HepG2 (cell line): ENCODE results near the gene CYTH1. TPM values are rescaled to one million over a fixed set of nuclear protein-coding genes. Genes with fewer than 3 reads are reported as not detected.

Source experiments
- HOXA3 ChIP-seq: sonication (generic); formaldehyde crosslinking; IDR thresholded peaks from 2 replicates; pipeline ENCODE4 v1.5.0; 2020; ENCODE audit warnings: missing genetic modification reagents
- KLF13 ChIP-seq: sonication (generic); formaldehyde crosslinking; IDR thresholded peaks from 2 replicates; pipeline ENCODE4 v1.4.0; 2020; ENCODE audit warnings: mild to moderate bottlenecking, missing genetic modification reagents
- LCORL ChIP-seq, 2 experiments: fragments of 450-650 bp in 1 of 2; sonication (generic) in 1 of 2; formaldehyde crosslinking in 1 of 2; IDR thresholded peaks; 2 replicates each; pipeline versions ENCODE4 v1.5.0 to v1.6.1; 2017 to 2020; ENCODE audit warnings: antibody characterized with exemption in 1 of 2, missing genetic modification reagents in 1 of 2
- MED1 ChIP-seq: sonication (generic); formaldehyde crosslinking; IDR thresholded peaks from 2 replicates; pipeline ENCODE4 v1.4.0; 2020; ENCODE audit warnings: missing genetic modification reagents
- SMAD1 ChIP-seq: sonication (generic); formaldehyde crosslinking; IDR thresholded peaks from 2 replicates; pipeline ENCODE4 v1.4.0; 2020; ENCODE audit warnings: missing genetic modification reagents, low read depth, mild to moderate bottlenecking, borderline replicate concordance
- ZBTB1 ChIP-seq: sonication (generic); formaldehyde crosslinking; IDR thresholded peaks from 2 replicates; pipeline ENCODE4 v1.4.0; 2020; ENCODE audit warnings: missing genetic modification reagents, borderline replicate concordance
- ZNF124 ChIP-seq: sonication (generic); formaldehyde crosslinking; IDR thresholded peaks from 2 replicates; pipeline ENCODE4 v1.4.0; 2020; ENCODE audit warnings: missing genetic modification reagents
- ZNF160 ChIP-seq: sonication (generic); formaldehyde crosslinking; IDR thresholded peaks from 2 replicates; pipeline ENCODE4 v1.8.0; 2022; ENCODE audit warnings: mild to moderate bottlenecking, inconsistent platforms, missing genetic modification reagents
- ZNF263 ChIP-seq: sonication (generic); formaldehyde crosslinking; IDR thresholded peaks from 2 replicates; pipeline ENCODE4 v1.4.0; 2020; ENCODE audit warnings: missing genetic modification reagents
- ZNF382 ChIP-seq: sonication (generic); formaldehyde crosslinking; IDR thresholded peaks from 2 replicates; pipeline ENCODE4 v1.5.0; 2020; ENCODE audit warnings: missing genetic modification reagents, mild to moderate bottlenecking, borderline replicate concordance
- ZNF556 ChIP-seq: sonication (generic); formaldehyde crosslinking; IDR thresholded peaks from 2 replicates; pipeline ENCODE4 v1.4.0; 2020; ENCODE audit warnings: mild to moderate bottlenecking, missing genetic modification reagents, borderline replicate concordance
- ZNF557 ChIP-seq: sonication (generic); formaldehyde crosslinking; IDR thresholded peaks from 2 replicates; pipeline ENCODE4 v1.4.0; 2020; ENCODE audit warnings: missing genetic modification reagents
- ZNF660 ChIP-seq: sonication (generic); formaldehyde crosslinking; IDR thresholded peaks from 2 replicates; pipeline ENCODE4 v1.5.1; 2020; ENCODE audit warnings: mild to moderate bottlenecking, low read depth, missing genetic modification reagents, borderline replicate concordance
- polyA plus RNA-seq, 8 experiments: library from polyadenylated mRNA; depleted of rRNA in 3 of 8; stranded (reverse) in 7 of 8; unstranded in 1 of 8; fragments of >200 nt; fragmentation: Illumina TruSeq in 4 of 8; extraction: Trizol in 4 of 8; gene quantifications; 2 replicates each; pipeline versions ENCODE4 v1.2.1 to v1.2.3, GENCODE V29; 2011 to 2016; ENCODE audit warnings: low read depth in 4 of 8, missing spikeins in 1 of 8, mixed read lengths in 1 of 8; ENCODE audit not compliant: insufficient read depth in 1 of 8
- total RNA-seq, 5 experiments: library from RNA; depleted of rRNA; stranded (reverse); fragments of >200 nt; fragmentation: Illumina TruSeq; extraction: Trizol; gene quantifications; 2 replicates each; pipeline ENCODE4 v1.2.3, GENCODE V29; 2016; ENCODE audit warnings: low read depth in 1 of 5
- TF ChIP-seq, protein P1 (sequence below): sonication (generic); formaldehyde crosslinking; IDR thresholded peaks from 2 replicates; pipeline ENCODE4 v1.4.0; 2020; ENCODE audit warnings: mild to moderate bottlenecking, missing genetic modification reagents
- TF ChIP-seq, protein P2 (sequence below): sonication (generic); formaldehyde crosslinking; IDR thresholded peaks from 2 replicates; pipeline ENCODE4 v1.8.1; 2023; ENCODE audit warnings: mild to moderate bottlenecking, missing genetic modification reagents
- TF ChIP-seq, protein P3 (sequence below): sonication (generic); formaldehyde crosslinking; IDR thresholded peaks from 2 replicates; pipeline ENCODE4 v1.5.0; 2020; ENCODE audit warnings: mild to moderate bottlenecking, missing genetic modification reagents
- TF ChIP-seq, protein P4 (sequence below): sonication (generic); formaldehyde crosslinking; IDR thresholded peaks from 2 replicates; pipeline ENCODE4 v1.5.1; 2020; ENCODE audit warnings: mild to moderate bottlenecking, missing genetic modification reagents, borderline replicate concordance
- TF ChIP-seq, protein P5 (sequence below): sonication (generic); formaldehyde crosslinking; IDR thresholded peaks from 2 replicates; pipeline ENCODE4 v1.4.0; 2020; ENCODE audit warnings: missing genetic modification reagents

The CYTH1 gene
- total and polyA plus RNA-seq, 2 of the 13 experiments (the other 11 are each of a cell fraction or from before 2014, with no cell fraction given): 20.1 to 48.9 TPM

DNA sequence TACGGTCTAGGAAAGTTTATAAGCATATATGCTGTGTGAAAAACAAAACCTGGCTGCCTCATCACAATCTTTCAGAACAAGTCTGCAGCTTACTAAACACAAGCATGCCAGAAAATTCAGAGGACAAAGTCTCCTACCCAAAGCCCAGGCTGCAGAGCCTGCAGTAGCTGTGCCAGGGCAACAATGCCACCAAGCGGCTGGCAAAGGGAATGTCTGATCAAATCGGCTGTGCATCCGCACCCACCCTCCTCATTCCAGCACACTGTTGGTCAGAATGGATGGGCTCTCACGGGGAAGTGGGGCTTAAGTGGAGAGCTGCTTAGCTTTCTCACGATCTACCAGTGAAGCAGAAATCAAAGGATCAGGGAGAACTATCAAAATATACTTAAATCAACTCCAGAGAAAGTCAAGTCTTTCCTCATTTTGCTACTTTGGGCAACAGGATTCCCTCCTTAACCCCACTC is 73.5 kb downstream of the CYTH1 start (continued):
- TF ChIP-seq, protein P1, sequence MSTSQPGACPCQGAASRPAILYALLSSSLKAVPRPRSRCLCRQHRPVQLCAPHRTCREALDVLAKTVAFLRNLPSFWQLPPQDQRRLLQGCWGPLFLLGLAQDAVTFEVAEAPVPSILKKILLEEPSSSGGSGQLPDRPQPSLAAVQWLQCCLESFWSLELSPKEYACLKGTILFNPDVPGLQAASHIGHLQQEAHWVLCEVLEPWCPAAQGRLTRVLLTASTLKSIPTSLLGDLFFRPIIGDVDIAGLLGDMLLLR (CRISPR knock-in tag): no peak
- TF ChIP-seq, protein P2, sequence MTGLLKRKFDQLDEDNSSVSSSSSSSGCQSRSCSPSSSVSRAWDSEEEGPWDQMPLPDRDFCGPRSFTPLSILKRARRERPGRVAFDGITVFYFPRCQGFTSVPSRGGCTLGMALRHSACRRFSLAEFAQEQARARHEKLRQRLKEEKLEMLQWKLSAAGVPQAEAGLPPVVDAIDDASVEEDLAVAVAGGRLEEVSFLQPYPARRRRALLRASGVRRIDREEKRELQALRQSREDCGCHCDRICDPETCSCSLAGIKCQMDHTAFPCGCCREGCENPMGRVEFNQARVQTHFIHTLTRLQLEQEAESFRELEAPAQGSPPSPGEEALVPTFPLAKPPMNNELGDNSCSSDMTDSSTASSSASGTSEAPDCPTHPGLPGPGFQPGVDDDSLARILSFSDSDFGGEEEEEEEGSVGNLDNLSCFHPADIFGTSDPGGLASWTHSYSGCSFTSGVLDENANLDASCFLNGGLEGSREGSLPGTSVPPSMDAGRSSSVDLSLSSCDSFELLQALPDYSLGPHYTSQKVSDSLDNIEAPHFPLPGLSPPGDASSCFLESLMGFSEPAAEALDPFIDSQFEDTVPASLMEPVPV (CRISPR knock-in tag): no peak
- TF ChIP-seq ZNF124 (CRISPR knock-in tag) (peak; percentile 63; the same call in 1 of the 2 replicates), ZNF263 (CRISPR knock-in tag) (no peak), MED1 (CRISPR knock-in tag) (0 out of 2 replicates have a peak, but pooled peaks have one; percentile 34), ZNF557 (CRISPR knock-in tag) (no peak), ZNF556 (CRISPR knock-in tag) (peak; percentile 76; the same call in 1 of the 2 replicates), ZNF382 (no peak), ZNF160 (CRISPR knock-in tag) (no peak), LCORL (IDR thresholded peaks at IDR 0.05) (no peak), LCORL (CRISPR knock-in tag; IDR thresholded peaks at IDR 0.05) (peak; percentile 89), ZBTB1 (CRISPR knock-in tag) (no peak), HOXA3 (peak; percentile 54; the same call in 1 of the 2 replicates), KLF13 (CRISPR knock-in tag) (no peak), ZNF660 (CRISPR knock-in tag) (no peak), SMAD1 (CRISPR knock-in tag) (no peak; the same call in 1 of the 2 replicates)
- TF ChIP-seq, protein P3, sequence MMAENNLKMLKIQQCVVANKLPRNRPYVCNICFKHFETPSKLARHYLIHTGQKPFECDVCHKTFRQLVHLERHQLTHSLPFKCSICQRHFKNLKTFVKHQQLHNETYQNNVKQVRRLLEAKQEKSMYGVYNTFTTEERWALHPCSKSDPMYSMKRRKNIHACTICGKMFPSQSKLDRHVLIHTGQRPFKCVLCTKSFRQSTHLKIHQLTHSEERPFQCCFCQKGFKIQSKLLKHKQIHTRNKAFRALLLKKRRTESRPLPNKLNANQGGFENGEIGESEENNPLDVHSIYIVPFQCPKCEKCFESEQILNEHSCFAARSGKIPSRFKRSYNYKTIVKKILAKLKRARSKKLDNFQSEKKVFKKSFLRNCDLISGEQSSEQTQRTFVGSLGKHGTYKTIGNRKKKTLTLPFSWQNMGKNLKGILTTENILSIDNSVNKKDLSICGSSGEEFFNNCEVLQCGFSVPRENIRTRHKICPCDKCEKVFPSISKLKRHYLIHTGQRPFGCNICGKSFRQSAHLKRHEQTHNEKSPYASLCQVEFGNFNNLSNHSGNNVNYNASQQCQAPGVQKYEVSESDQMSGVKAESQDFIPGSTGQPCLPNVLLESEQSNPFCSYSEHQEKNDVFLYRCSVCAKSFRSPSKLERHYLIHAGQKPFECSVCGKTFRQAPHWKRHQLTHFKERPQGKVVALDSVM (CRISPR knock-in tag): no peak
- TF ChIP-seq, protein P4, sequence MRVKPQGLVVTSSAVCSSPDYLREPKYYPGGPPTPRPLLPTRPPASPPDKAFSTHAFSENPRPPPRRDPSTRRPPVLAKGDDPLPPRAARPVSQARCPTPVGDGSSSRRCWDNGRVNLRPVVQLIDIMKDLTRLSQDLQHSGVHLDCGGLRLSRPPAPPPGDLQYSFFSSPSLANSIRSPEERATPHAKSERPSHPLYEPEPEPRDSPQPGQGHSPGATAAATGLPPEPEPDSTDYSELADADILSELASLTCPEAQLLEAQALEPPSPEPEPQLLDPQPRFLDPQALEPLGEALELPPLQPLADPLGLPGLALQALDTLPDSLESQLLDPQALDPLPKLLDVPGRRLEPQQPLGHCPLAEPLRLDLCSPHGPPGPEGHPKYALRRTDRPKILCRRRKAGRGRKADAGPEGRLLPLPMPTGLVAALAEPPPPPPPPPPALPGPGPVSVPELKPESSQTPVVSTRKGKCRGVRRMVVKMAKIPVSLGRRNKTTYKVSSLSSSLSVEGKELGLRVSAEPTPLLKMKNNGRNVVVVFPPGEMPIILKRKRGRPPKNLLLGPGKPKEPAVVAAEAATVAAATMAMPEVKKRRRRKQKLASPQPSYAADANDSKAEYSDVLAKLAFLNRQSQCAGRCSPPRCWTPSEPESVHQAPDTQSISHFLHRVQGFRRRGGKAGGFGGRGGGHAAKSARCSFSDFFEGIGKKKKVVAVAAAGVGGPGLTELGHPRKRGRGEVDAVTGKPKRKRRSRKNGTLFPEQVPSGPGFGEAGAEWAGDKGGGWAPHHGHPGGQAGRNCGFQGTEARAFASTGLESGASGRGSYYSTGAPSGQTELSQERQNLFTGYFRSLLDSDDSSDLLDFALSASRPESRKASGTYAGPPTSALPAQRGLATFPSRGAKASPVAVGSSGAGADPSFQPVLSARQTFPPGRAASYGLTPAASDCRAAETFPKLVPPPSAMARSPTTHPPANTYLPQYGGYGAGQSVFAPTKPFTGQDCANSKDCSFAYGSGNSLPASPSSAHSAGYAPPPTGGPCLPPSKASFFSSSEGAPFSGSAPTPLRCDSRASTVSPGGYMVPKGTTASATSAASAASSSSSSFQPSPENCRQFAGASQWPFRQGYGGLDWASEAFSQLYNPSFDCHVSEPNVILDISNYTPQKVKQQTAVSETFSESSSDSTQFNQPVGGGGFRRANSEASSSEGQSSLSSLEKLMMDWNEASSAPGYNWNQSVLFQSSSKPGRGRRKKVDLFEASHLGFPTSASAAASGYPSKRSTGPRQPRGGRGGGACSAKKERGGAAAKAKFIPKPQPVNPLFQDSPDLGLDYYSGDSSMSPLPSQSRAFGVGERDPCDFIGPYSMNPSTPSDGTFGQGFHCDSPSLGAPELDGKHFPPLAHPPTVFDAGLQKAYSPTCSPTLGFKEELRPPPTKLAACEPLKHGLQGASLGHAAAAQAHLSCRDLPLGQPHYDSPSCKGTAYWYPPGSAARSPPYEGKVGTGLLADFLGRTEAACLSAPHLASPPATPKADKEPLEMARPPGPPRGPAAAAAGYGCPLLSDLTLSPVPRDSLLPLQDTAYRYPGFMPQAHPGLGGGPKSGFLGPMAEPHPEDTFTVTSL: no peak
- TF ChIP-seq, protein P5, sequence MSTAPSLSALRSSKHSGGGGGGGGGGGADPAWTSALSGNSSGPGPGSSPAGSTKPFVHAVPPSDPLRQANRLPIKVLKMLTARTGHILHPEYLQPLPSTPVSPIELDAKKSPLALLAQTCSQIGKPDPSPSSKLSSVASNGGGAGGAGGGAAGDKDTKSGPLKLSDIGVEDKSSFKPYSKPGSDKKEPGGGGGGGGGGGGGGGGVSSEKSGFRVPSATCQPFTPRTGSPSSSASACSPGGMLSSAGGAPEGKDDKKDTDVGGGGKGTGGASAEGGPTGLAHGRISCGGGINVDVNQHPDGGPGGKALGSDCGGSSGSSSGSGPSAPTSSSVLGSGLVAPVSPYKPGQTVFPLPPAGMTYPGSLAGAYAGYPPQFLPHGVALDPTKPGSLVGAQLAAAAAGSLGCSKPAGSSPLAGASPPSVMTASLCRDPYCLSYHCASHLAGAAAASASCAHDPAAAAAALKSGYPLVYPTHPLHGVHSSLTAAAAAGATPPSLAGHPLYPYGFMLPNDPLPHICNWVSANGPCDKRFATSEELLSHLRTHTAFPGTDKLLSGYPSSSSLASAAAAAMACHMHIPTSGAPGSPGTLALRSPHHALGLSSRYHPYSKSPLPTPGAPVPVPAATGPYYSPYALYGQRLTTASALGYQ (CRISPR knock-in tag): no peak
